NCI-H748 (cell line): Measurements from ENCODE around the gene TFDP3.

Experiments
- DNase-seq: peaks from one replicate; lab custom pipeline; 2025; ENCODE audit not compliant: unreplicated experiment; lab: John Stamatoyannopoulos, UW

Gene TFDP3

GRCh38 chrX:133188631-133189030 lies 29.5 kb downstream of the TFDP3 start:
- peak; percentile 7 for DNase-seq

- peak; percentile 13 for DNase-seq
Observed at GRCh38 chrX:133185938-133186337, 32.2 kb downstream of the TFDP3 start.

GRCh38 chrX:133185119-133185518 lies 33.0 kb downstream of the TFDP3 start:
- DNase-seq = peak; percentile 5

GRCh38 chrX:133183806-133184205 lies 34.3 kb downstream of the TFDP3 start:
- no peak for DNase-seq

- no peak for DNase-seq
Observed at GRCh38 chrX:133179500-133179899, 38.7 kb downstream of the TFDP3 start.

- DNase-seq = peak; percentile 58
Observed at GRCh38 chrX:133177202-133177601, 41.0 kb downstream of the TFDP3 start.

- peak; percentile 95 for DNase-seq
Observed at GRCh38 chrX:133175605-133176004, 42.5 kb downstream of the TFDP3 start.

GRCh38 chrX:133175162-133175561 lies 43.0 kb downstream of the TFDP3 start:
- peak; percentile 39 for DNase-seq

- DNase-seq = peak; percentile 37
Observed at GRCh38 chrX:133171962-133172708, 46.0 kb downstream of the TFDP3 start.
